Lower leg skin (tissue), 4 donors: ENCODE measurements around the gene RIC1. TPM values are rescaled to one million over a fixed set of nuclear protein-coding genes. Genes with fewer than 3 reads are reported as not detected.
"Not testable (repeated sequence)": the region's sequence is repeated elsewhere in the genome, so short reads cannot be mapped to it uniquely, and the experiment has no call there.

ENCODE experiments used
- DNase-seq, 2 donors: peaks; one replicate each; pipeline ENCODE4 v3.0.0-alpha.2; 2019; ENCODE audit warnings: low spot score in 2 of 2
- H3K4me3 ChIP-seq: fragments of 200-600 bp; sonication (generic); 2 replicates; pipeline ENCODE4 v1.5.1; 2017; ENCODE audit warnings: mild to moderate bottlenecking, low read depth; ENCODE audit not compliant: poor library complexity, severe bottlenecking
- CTCF ChIP-seq, 3 donors: fragments of 450-650 bp; IDR thresholded peaks; one replicate each; pipeline ENCODE4 v1.5.1; 2016; ENCODE audit warnings: antibody characterized with exemption in 3 of 3, mild to moderate bottlenecking in 3 of 3, moderate library complexity in 2 of 3
- POLR2A ChIP-seq, 2 donors: fragments of 450-650 bp; IDR thresholded peaks; one replicate each; pipeline ENCODE4 v1.6.1; 2016 to 2017; ENCODE audit warnings: antibody characterized with exemption in 2 of 2, mild to moderate bottlenecking in 1 of 2, moderate library complexity in 1 of 2
- WGBS, 2 donors: methylation state at CpG; one replicate each; pipeline ENCODE4 v1.1.5; 2018; 5-methylcytosine and 5-hydroxymethylcytosine counted together
- intact Hi-C: fragments of 100-400 bp; cut with DNase I; formaldehyde crosslinking; loops from one replicate; pipeline ENCODE4 v1.15.0; 2023; ENCODE audit warnings: low total_unique reads
- total RNA-seq, 4 donors: library from RNA; depleted of rRNA; stranded (reverse); fragments of >200 nt; gene quantifications; one replicate each; pipeline ENCODE4 v1.1.0, GENCODE V29; 2016

RIC1 gene
- total RNA-seq, 4 donors from 2014 or later: 31.3 to 62.3 (median 37.6) TPM

- no peak for TF ChIP-seq CTCF (IDR thresholded peaks at IDR 0.05)
- no peak for TF ChIP-seq POLR2A (IDR thresholded peaks at IDR 0.05)
- no peak overlapping the region for H3K4me3 ChIP-seq
- 92 to 97% methylated on average over 6 of the region's 6 CpGs for WGBS, 2 donors
- intact Hi-C loops: no loop called here
- no peak for DNase-seq
These were observed 38.5 kb downstream of the RIC1 start for GRCh38 chr9:5667391-5667790.

GRCh38 chr9:5670079-5670478 is 41.2 kb downstream of the RIC1 start:
- DNase-seq: no peak
- no peak overlapping the region for H3K4me3 ChIP-seq
- TF ChIP-seq POLR2A (IDR thresholded peaks at IDR 0.05) (no peak), CTCF (IDR thresholded peaks at IDR 0.05) (no peak)
- intact Hi-C loops: no loop called here
- 73 to 81% methylated on average over 2 of the region's 2 CpGs for WGBS, 2 donors

GRCh38 chr9:5671711-5672353 is 42.9 kb downstream of the RIC1 start:
- H3K4me3 ChIP-seq: no peak overlapping the region
- DNase-seq: no peak
- WGBS, 2 donors: 69 to 81% methylated on average over 3 of the region's 3 CpGs
- intact Hi-C loops: no loop called here
- no peak for TF ChIP-seq POLR2A (IDR thresholded peaks at IDR 0.05)
- TF ChIP-seq CTCF (IDR thresholded peaks at IDR 0.05): no peak

GRCh38 chr9:5675046-5675445 is 46.1 kb downstream of the RIC1 start:
- DNase-seq, intact Hi-C loops, H3K4me3 ChIP-seq: not testable (repeated sequence)
- WGBS, 2 donors: 94 to 95% methylated on average over 11 of the region's 11 CpGs

GRCh38 chr9:5683591-5683990 is 54.7 kb downstream of the RIC1 start:
- H3K4me3 ChIP-seq, intact Hi-C loops, DNase-seq: not testable (repeated sequence)
- WGBS, 2 donors: 95 to 97% methylated on average over 11 of the region's 11 CpGs

GRCh38 chr9:5684101-5684500 is 55.2 kb downstream of the RIC1 start:
- intact Hi-C loops: no loop called here
- no peak for DNase-seq
- 92 to 100% methylated on average over 6 to 7 of the region's 7 CpGs for WGBS, 2 donors
- TF ChIP-seq CTCF (IDR thresholded peaks at IDR 0.05): no peak
- no peak for TF ChIP-seq POLR2A (IDR thresholded peaks at IDR 0.05)
- no peak overlapping the region for H3K4me3 ChIP-seq

- no peak for TF ChIP-seq POLR2A (IDR thresholded peaks at IDR 0.05)
- no peak overlapping the region for H3K4me3 ChIP-seq
- 25 to 45% methylated on average over 1 of the region's 1 CpG for WGBS, 2 donors
- intact Hi-C loops: no loop called here
- no peak for DNase-seq
These were observed 59.2 kb downstream of the RIC1 start for GRCh38 chr9:5688109-5688508.
